NCI-H1436 treated with DMSO at 0.1 percent for 48 hours (cell line): ENCODE results near the gene IQSEC1.

Experiments
- DNase-seq: peaks from one replicate; lab custom pipeline; 2025; lab: John Stamatoyannopoulos, UW

IQSEC1 gene

GRCh38 chr3:13028010-13028821, 45.0 kb downstream of the IQSEC1 start:
- no peak for DNase-seq

GRCh38 chr3:13027154-13027553, 46.1 kb downstream of the IQSEC1 start:
- DNase-seq: no peak

- no peak for DNase-seq
These were observed 46.7 kb downstream of the IQSEC1 start for GRCh38 chr3:13026534-13026933.

- no peak for DNase-seq
These were observed 47.3 kb downstream of the IQSEC1 start for GRCh38 chr3:13025778-13026518.

- DNase-seq: no peak
These were observed 48.1 kb downstream of the IQSEC1 start for GRCh38 chr3:13025090-13025489.

- no peak for DNase-seq
These were observed 48.5 kb downstream of the IQSEC1 start for GRCh38 chr3:13024765-13025065.

- no peak for DNase-seq
These were observed 49.1 kb downstream of the IQSEC1 start for GRCh38 chr3:13023971-13024764.

- DNase-seq: no peak
These were observed 49.8 kb downstream of the IQSEC1 start for GRCh38 chr3:13023235-13023970.

GRCh38 chr3:13022348-13023234, 50.6 kb downstream of the IQSEC1 start:
- no peak for DNase-seq

- DNase-seq: no peak
These were observed 51.8 kb downstream of the IQSEC1 start for GRCh38 chr3:13021141-13022114.

- DNase-seq: no peak
These were observed 53.0 kb downstream of the IQSEC1 start for GRCh38 chr3:13020159-13020750.

GRCh38 chr3:13019243-13020095, 53.8 kb downstream of the IQSEC1 start:
- DNase-seq: no peak

GRCh38 chr3:13018561-13019242, 54.5 kb downstream of the IQSEC1 start:
- no peak for DNase-seq

- no peak for DNase-seq
These were observed 55.2 kb downstream of the IQSEC1 start for GRCh38 chr3:13018043-13018451.

GRCh38 chr3:13017361-13018042, 55.7 kb downstream of the IQSEC1 start:
- no peak for DNase-seq

GRCh38 chr3:13016721-13017255, 56.4 kb downstream of the IQSEC1 start:
- DNase-seq: no peak
